GM20000 (cell line): ENCODE data around the gene ICA1.

Source experiments
- DNase-seq: peaks from one replicate; pipeline ENCODE4 v3.0.0; 2012; ENCODE audit warnings: low spot score
- TF ChIP-seq, protein P1 (sequence below): IDR thresholded peaks from 2 replicates; pipeline ENCODE4 v1.5.1; 2012; ENCODE audit warnings: mild to moderate bottlenecking, control low read depth; ENCODE audit errors: extremely low read depth, missing control alignments

ICA1 gene

DNA sequence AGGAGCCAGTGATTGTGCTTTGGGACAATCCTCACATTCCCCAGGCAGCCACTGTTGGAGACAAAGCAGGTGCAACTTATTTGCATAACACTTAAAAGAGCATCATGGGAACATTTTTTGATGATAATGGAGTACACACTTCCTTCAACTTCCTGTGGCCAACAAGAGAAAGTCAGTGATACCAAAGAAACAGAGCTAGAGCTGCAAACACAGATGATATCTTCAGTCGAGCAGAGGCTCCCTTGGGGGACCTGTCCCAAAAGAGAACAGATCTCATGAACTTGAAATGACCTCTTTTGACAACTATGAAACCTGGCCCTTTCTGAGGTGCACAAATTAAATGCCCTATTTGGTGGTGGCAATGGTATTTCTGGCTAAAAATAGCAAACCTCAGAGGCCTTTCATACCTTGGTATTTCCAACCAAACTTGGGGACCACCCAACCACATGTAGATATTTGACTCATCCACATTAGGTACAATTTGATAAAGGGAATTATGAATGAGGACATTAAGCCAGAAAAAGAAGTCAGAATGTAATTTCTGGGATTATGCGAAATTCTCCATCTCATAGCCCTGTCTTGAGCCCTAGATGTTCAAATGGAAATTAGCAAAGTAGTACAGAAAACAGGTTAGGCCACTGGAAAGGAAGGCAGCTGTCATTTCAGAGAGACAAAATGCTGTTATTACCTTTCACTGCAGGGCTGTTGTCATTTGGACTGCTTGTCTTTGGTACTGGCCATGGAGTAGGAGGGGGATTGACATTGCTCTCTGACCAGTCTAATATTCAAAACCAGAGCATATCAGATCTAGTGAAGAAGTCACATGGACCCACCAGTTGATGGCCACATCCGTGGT lies 146.2 kb downstream of the ICA1 start:
- TF ChIP-seq, protein P1, sequence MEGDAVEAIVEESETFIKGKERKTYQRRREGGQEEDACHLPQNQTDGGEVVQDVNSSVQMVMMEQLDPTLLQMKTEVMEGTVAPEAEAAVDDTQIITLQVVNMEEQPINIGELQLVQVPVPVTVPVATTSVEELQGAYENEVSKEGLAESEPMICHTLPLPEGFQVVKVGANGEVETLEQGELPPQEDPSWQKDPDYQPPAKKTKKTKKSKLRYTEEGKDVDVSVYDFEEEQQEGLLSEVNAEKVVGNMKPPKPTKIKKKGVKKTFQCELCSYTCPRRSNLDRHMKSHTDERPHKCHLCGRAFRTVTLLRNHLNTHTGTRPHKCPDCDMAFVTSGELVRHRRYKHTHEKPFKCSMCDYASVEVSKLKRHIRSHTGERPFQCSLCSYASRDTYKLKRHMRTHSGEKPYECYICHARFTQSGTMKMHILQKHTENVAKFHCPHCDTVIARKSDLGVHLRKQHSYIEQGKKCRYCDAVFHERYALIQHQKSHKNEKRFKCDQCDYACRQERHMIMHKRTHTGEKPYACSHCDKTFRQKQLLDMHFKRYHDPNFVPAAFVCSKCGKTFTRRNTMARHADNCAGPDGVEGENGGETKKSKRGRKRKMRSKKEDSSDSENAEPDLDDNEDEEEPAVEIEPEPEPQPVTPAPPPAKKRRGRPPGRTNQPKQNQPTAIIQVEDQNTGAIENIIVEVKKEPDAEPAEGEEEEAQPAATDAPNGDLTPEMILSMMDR, result no peak
- DNase-seq, result peak; percentile 66

DNA sequence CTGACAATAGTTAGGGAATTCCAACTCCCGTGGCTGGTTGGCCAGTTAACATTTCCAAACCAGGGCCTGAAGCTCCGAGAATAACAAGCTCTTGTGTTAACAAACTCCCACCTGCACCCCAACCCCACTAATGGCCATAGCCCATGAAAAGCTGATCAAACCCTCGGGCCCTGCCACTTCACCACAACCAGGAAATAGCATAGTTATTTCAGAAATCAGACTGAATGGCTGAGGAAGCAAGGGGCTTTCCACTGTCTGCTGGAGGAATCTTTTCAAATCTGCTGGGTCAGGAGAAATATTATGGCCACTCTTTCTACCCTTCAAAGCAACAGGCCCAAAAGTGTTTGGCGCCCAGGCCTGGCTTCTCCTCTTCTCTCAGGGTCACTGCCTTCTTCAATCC lies 147.8 kb downstream of the ICA1 start:
- TF ChIP-seq, protein P1, result no peak
- DNase-seq, result peak; percentile 55

DNA sequence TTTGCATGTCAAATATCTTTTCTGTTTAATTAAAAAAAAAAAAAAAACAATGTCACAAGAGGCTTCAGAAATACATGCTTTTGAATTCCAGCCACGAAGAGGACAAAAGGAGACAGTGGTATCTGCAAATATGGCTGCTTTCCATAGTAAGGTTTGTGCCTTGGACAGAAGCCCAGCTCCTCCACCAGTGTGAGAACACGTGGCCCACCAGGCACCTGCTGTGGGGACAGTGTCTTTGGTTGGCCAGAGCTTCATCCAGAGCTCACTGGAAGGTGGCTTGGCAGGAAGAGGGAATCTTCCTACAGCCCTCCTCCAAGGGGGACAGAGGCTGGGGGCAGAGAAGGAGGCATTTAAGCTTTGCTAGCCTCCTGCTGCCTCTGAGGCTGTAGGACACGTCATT lies 148.8 kb downstream of the ICA1 start:
- DNase-seq, result no peak
- TF ChIP-seq, protein P1, result no peak

DNA sequence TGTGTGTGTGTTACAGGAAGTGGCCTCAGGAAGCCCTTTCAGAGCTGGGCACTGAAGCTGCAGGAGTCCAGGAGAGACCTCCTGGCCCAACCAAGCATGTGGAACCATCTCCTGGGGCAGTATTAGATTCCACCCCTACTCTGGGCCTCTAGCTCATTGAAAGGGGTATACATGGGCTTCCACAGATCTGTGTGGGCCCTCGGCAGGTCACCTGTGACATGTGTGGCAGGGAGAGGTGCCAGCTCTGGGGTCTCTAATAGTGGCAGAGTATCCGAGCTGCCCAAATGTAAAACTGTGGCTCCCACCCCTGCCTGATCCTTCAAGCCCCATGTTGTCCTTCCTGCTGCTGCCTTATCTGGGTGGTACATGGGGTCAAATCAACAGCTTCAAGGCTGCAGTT lies 149.3 kb downstream of the ICA1 start:
- TF ChIP-seq, protein P1, result no peak
- no peak for DNase-seq

DNA sequence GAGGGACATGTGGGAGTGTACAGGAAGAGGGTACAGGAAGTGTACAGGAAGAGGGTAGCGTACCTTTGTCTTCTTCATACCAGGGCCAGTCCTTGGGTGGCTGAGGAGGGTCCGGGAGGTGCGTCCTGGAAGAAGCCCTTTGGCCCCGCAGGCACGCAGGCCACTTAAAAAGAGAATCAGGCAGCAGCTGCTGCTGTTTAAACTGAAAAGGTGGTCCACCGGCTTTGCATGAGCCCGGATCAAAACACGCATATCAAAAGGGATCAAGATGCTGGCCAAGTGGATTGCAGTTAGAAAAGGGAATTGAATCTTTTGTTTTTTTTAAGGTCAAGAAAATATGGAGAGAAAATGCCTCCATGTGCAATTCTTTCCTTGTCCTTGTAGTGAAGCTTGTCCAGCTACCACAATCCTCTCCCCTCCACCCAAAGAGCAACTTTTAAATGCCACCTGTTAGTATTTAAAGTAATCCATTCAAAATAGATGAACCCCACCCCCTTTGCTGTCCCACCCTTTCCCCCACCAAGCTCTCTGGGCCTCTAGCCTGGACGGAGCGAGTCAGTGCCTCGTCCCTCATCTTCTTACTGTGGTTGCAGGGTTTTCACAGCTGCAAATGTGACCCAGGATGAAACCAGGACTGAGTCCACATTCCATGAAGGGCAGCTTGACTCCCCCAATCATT lies 150.5 kb downstream of the ICA1 start:
- TF ChIP-seq, protein P1, result no peak

DNA sequence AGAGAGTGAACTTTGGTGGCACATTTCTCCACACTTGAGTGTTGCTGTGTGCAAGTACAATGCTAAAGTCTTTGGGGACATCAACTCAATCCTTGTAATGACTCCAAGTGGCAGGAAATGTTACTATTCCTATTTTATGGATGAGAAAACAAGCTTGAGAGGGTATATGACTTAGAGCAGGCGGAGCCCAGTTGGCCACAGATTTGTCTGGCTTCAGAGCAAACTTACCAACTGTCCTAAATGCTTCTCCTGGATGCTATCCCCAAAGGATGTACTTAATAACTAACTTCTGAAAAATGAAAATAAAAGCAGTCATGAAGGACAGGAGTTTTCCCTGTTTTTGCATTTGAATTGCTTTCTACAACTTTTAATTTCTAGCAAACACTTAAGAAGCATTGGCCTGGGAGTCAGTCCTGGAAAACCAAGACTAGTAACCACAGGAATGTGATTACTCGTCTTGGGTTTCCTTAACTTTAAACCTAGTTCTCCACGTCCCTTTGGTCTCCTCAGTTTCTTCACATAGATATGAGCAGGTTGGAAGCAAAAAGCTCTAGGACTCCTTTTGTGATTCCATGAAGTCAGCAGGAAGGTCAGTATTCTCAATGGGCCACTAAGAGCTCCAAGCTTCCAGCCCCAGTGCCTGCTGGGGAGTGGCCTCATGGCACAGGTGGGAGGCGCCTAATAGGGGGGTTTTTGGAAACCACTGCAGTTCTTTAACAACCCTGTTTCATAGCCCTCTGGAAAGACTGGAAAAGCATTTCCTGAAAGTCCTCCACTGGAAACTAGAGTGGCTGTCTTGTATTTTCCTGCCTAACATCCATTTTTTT lies 152.6 kb downstream of the ICA1 start:
- DNase-seq, result no peak
- TF ChIP-seq, protein P1, result no peak

More for the DNA sequence above, 150.5 kb downstream of the ICA1 start:
- no peak for DNase-seq
